Neural cell (in vitro differentiated cells): ENCODE results near the gene DPYD.

Source experiments
- CTCF ChIP-seq: fragments of 450-650 bp; IDR thresholded peaks from 2 replicates; pipeline ENCODE4 v1.5.1; 2014; ENCODE audit warnings: antibody characterized with exemption, mild to moderate bottlenecking, moderate library complexity; ENCODE audit not compliant: poor library complexity, severe bottlenecking
- EP300 ChIP-seq: fragments of 450-650 bp; conservative IDR thresholded peaks from 2 replicates; pipeline ENCODE4 v1.6.1; 2014; ENCODE audit warnings: antibody characterized with exemption, mild to moderate bottlenecking, moderate library complexity; ENCODE audit not compliant: poor library complexity, severe bottlenecking
- EZH2 ChIP-seq: fragments of 200-600, 300-800 bp; shearing (Covaris generic), sonication (generic); IDR thresholded peaks from 2 replicates; pipeline ENCODE4 v1.6.1; 2014; ENCODE audit warnings: antibody characterized with exemption, low read length, borderline replicate concordance, mild to moderate bottlenecking; ENCODE audit not compliant: insufficient read depth, poor library complexity, severe bottlenecking
- TAF1 ChIP-seq: IDR thresholded peaks from 2 replicates; pipeline ENCODE4 v1.6.1; 2012; ENCODE audit warnings: low read depth

DNA sequence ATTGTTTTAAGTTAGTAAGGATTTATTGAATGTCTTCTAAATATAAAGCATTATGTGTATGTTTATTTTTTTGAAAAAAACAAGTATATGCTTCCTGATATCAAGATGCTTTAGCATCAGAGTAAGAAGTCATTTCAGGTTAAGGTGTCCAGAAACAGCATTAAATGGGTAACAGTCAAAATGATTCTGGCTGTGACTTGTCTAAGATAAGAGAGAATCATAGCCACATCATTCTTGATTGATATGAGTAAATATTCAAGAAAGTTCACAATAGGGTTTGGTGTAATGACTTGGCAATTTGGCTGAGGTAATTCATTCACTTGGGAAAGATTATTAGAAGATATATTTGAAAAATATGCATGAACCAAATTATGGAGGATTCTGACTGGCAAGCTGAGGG, 193.8 kb downstream of the DPYD start:
- TF ChIP-seq EZH2 (no peak), CTCF (no peak), TAF1 (no peak), EP300 (no peak)
